Nephron progenitor cell (in vitro differentiated cells): ENCODE measurements around the gene ATXN10.

Source experiments
- DNase-seq: peaks from one replicate; pipeline ENCODE4 v3.0.0; 2021
- H3K27ac Mint-ChIP-seq: 2 replicates; pipeline ENCODE4 v1.8.0; 2021; ENCODE audit warnings: mild to moderate bottlenecking, moderate library complexity, mixed read lengths
- H3K27me3 Mint-ChIP-seq: 2 replicates; pipeline ENCODE4 v1.8.0; 2021; ENCODE audit warnings: mild to moderate bottlenecking, low read depth, mixed read lengths; ENCODE audit not compliant: poor library complexity
- H3K36me3 Mint-ChIP-seq: 2 replicates; pipeline ENCODE4 v1.8.0; 2021; ENCODE audit warnings: low read depth, mixed read lengths
- H3K4me1 Mint-ChIP-seq: 2 replicates; pipeline ENCODE4 v1.8.0; 2021; ENCODE audit warnings: mixed read lengths
- H3K4me3 Mint-ChIP-seq: 2 replicates; pipeline ENCODE4 v1.8.0; 2021; ENCODE audit warnings: mild to moderate bottlenecking, moderate library complexity, mixed read lengths
- H3K9me3 Mint-ChIP-seq: 2 replicates; pipeline ENCODE4 v1.8.0; 2021; ENCODE audit warnings: mild to moderate bottlenecking, moderate library complexity, mixed read lengths
- TF ChIP-seq, protein P1 (sequence below): fragments of 200-600 bp; sonication (generic); IDR thresholded peaks from 2 replicates; pipeline ENCODE4 v1.5.0; 2021; ENCODE audit warnings: antibody characterized with exemption

Gene ATXN10

DNA sequence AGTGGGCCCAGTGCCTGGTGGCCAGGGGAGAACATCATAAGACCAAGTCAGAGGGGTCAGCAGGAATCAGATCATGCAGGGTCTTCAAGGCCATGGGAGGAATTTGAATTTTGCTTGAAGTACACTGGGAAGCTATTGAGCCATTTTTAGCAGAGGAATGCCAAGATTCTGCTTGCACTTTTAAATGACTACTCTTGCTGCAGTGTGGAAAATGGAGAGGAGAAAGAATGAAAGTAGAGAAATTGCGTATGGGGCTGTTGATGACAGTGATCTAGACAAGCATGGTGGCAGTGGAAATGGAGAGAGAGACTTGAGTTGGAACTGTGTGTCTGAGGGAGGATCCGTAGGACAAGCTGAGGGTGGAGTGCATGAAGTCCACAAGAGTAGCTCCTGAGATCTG is 177.3 kb downstream of the ATXN10 start:
- peaks cover 35% of the 10 kb centered on the region for H3K9me3 Mint-ChIP-seq
- H3K4me3 Mint-ChIP-seq: no peak overlapping the region
- H3K4me1 Mint-ChIP-seq: peaks cover 24% of the 10 kb centered on the region
- TF ChIP-seq, protein P1, sequence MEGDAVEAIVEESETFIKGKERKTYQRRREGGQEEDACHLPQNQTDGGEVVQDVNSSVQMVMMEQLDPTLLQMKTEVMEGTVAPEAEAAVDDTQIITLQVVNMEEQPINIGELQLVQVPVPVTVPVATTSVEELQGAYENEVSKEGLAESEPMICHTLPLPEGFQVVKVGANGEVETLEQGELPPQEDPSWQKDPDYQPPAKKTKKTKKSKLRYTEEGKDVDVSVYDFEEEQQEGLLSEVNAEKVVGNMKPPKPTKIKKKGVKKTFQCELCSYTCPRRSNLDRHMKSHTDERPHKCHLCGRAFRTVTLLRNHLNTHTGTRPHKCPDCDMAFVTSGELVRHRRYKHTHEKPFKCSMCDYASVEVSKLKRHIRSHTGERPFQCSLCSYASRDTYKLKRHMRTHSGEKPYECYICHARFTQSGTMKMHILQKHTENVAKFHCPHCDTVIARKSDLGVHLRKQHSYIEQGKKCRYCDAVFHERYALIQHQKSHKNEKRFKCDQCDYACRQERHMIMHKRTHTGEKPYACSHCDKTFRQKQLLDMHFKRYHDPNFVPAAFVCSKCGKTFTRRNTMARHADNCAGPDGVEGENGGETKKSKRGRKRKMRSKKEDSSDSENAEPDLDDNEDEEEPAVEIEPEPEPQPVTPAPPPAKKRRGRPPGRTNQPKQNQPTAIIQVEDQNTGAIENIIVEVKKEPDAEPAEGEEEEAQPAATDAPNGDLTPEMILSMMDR: no peak
- no peak for DNase-seq
- no peak overlapping the region for H3K27ac Mint-ChIP-seq
- peaks cover 59% of the 10 kb centered on the region for H3K36me3 Mint-ChIP-seq
- no peaks in the 10 kb centered on the region for H3K27me3 Mint-ChIP-seq

DNA sequence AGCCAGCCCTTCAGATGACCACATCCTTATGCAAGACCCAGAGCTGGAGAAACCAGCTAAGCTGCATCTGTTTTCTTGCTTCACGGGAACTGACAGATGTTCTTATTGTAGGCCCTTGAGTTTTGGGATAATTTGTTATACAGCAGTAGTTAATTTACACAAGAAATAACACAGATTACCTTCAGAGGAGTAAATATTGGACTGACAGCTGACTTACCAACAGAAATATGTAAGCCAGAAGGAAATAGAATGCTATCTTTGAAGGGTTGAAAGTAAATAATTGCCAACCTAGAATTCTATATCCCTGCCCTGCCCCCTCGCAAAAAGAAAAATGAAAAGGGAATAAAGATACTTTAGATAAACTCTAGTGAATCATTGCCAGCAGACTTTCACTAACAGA is 181.2 kb downstream of the ATXN10 start:
- Mint-ChIP-seq H3K4me1 (no peaks in the 10 kb centered on the region), H3K9me3 (peaks cover 44% of the 10 kb centered on the region), H3K36me3 (peaks cover 86% of the 10 kb centered on the region), H3K27me3 (no peaks in the 10 kb centered on the region), H3K27ac (no peak overlapping the region), H3K4me3 (no peak overlapping the region)
- TF ChIP-seq, protein P1: no peak
- no peak for DNase-seq

DNA sequence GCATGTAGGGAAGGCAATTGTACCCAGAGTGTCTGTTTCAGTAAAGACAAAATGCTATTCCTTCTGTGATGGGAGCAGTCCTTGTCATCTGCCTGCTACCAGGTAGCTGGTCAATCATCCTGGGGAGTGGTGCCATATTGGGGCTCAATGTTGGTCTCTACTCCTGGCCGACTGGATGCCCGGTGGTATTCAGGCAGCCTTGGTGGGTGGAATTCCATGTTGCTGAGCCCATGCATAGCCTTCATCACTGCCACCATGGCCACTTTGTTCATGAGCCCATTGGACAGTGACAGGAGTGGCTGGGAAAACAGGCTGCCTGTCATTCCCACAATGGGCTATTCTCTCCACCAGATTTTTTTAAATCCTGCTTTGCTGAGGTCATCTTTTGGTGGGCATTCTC is 184.3 kb downstream of the ATXN10 start:
- TF ChIP-seq, protein P1: no peak
- H3K27ac Mint-ChIP-seq: no peak overlapping the region
- no peaks in the 10 kb centered on the region for H3K4me1 Mint-ChIP-seq
- H3K4me3 Mint-ChIP-seq: no peak overlapping the region
- peaks cover 34% of the 10 kb centered on the region for H3K9me3 Mint-ChIP-seq
- no peaks in the 10 kb centered on the region for H3K27me3 Mint-ChIP-seq
- H3K36me3 Mint-ChIP-seq: peaks cover 67% of the 10 kb centered on the region
- DNase-seq: no peak

- no peaks in the 10 kb centered on the region for H3K4me1 Mint-ChIP-seq
Observed at GRCh38 chr22:45857519-45857918, 185.9 kb downstream of the ATXN10 start.

GRCh38 chr22:45859231-45860161 is 187.9 kb downstream of the ATXN10 start:
- Mint-ChIP-seq H3K27me3 (peaks cover 14% of the 10 kb centered on the region), H3K4me1 (peaks cover 6% of the 10 kb centered on the region), H3K36me3 (peaks cover 42% of the 10 kb centered on the region), H3K4me3 (no peak overlapping the region), H3K27ac (no peak overlapping the region), H3K9me3 (peaks cover 9% of the 10 kb centered on the region)
- DNase-seq: no peak
- TF ChIP-seq, protein P1: no peak

More at GRCh38 chr22:45857519-45857918, 185.9 kb downstream of the ATXN10 start:
- peaks cover 58% of the 10 kb centered on the region for H3K36me3 Mint-ChIP-seq
- no peak for DNase-seq
- peaks cover 21% of the 10 kb centered on the region for H3K9me3 Mint-ChIP-seq
- no peak overlapping the region for H3K27ac Mint-ChIP-seq
- TF ChIP-seq, protein P1: no peak
- no peaks in the 10 kb centered on the region for H3K27me3 Mint-ChIP-seq
- H3K4me3 Mint-ChIP-seq: no peak overlapping the region

GRCh38 chr22:45860201-45860600 is 188.6 kb downstream of the ATXN10 start:
- no peak for DNase-seq
- H3K27ac Mint-ChIP-seq: no peak overlapping the region
- H3K27me3 Mint-ChIP-seq: peaks cover 21% of the 10 kb centered on the region
- no peak overlapping the region for H3K4me3 Mint-ChIP-seq
- peaks cover 5% of the 10 kb centered on the region for H3K9me3 Mint-ChIP-seq
- peaks cover 35% of the 10 kb centered on the region for H3K36me3 Mint-ChIP-seq
- TF ChIP-seq, protein P1: no peak
- H3K4me1 Mint-ChIP-seq: peaks cover 13% of the 10 kb centered on the region
